IMR-90 (cell line): ENCODE results near the gene CDHR2. TPM values are rescaled to one million over a fixed set of nuclear protein-coding genes. Genes with fewer than 3 reads are reported as not detected.

Experiments
- ATAC-seq: fragments of 200-7000 bp; cut with Tn5 transposase; 2 replicates; pipeline ENCODE4 v1.9.1; 2020; ENCODE audit warnings: low read depth, mild to moderate bottlenecking, moderate library complexity
- BruUV-seq: library from RNA; stranded (reverse); fragments of 400-500 nt; replicated peaks from 2 replicates; lab custom pipeline; 2021; lab: Mats Ljungman, UMichigan
- CTCF ChIA-PET: fragments of 300-600 bp; formaldehyde crosslinking; extraction: SDS; loops from one replicate; lab custom pipeline; 2021; ENCODE audit warnings: antibody characterized with exemption; lab: Yijun Ruan, JAX
- POLR2A ChIA-PET: fragments of 300-600 bp; sonication (Branson Sonifier 250); formaldehyde crosslinking; loops from one replicate; lab custom pipeline; 2022; ENCODE audit warnings: antibody characterized with exemption; ENCODE audit not compliant: unreplicated experiment; lab: Charles Lee
- DNase-seq: peaks from one replicate; pipeline ENCODE4 v3.0.0; 2013
- H2AFZ ChIP-seq: replicated peaks from 2 replicates; pipeline ENCODE3; 2013; ENCODE audit warnings: low read length, mild to moderate bottlenecking; ENCODE audit not compliant: poor library complexity
- H2AK5ac ChIP-seq: 2 replicates; pipeline ENCODE4 v1.6.1; 2013; ENCODE audit warnings: low read depth, low read length, inconsistent platforms
- H2AK9ac ChIP-seq: replicated peaks from 2 replicates; pipeline ENCODE3; 2013; ENCODE audit warnings: mild to moderate bottlenecking, low read depth, low read length, moderate library complexity; ENCODE audit not compliant: poor library complexity
- H2BK120ac ChIP-seq: 2 replicates; pipeline ENCODE4 v1.6.1; 2013; ENCODE audit warnings: low read depth, low read length, inconsistent platforms
- H2BK15ac ChIP-seq: 3 replicates; pipeline ENCODE4 v1.6.1; 2013; ENCODE audit warnings: low read depth, low read length, inconsistent platforms
- H2BK20ac ChIP-seq: 2 replicates; pipeline ENCODE4 v1.6.1; 2013; ENCODE audit warnings: low read depth, mild to moderate bottlenecking, inconsistent platforms, low read length, moderate library complexity
- H2BK5ac ChIP-seq: 2 replicates; pipeline ENCODE4 v1.6.1; 2013; ENCODE audit warnings: mild to moderate bottlenecking, low read depth, low read length, inconsistent platforms; ENCODE audit not compliant: poor library complexity, severe bottlenecking
- H3K14ac ChIP-seq: replicated peaks from 2 replicates; pipeline ENCODE4 v1.6.1; 2013; ENCODE audit warnings: low read depth, low read length, inconsistent platforms
- H3K18ac ChIP-seq: 2 replicates; pipeline ENCODE4 v1.6.1; 2013; ENCODE audit warnings: low read depth, low read length, control low read depth
- H3K23ac ChIP-seq: 2 replicates; pipeline ENCODE4 v1.6.1; 2013; ENCODE audit warnings: low read depth, low read length, inconsistent platforms
- H3K27ac ChIP-seq: 2 replicates; pipeline ENCODE4 v1.5.1; 2013; ENCODE audit warnings: mild to moderate bottlenecking, control low read depth, low read length; ENCODE audit not compliant: insufficient read depth
- H3K27me3 ChIP-seq: 2 replicates; pipeline ENCODE4 v1.6.1; 2013; ENCODE audit warnings: low read length; ENCODE audit not compliant: control insufficient read depth, insufficient read depth
- H3K36me3 ChIP-seq: 2 replicates; pipeline ENCODE4 v1.6.1; 2013; ENCODE audit warnings: low read length, mixed read lengths; ENCODE audit not compliant: control insufficient read depth, insufficient read depth
- H3K4ac ChIP-seq: 2 replicates; pipeline ENCODE4 v1.6.1; 2013; ENCODE audit warnings: low read depth, low read length, inconsistent platforms
- H3K4me1 ChIP-seq: 2 replicates; pipeline ENCODE4 v1.6.1; 2013; ENCODE audit warnings: low read length, mixed read lengths; ENCODE audit not compliant: control insufficient read depth, insufficient read depth
- H3K4me2 ChIP-seq: 2 replicates; pipeline ENCODE4 v1.6.1; 2013; ENCODE audit warnings: low read depth, mild to moderate bottlenecking, control low read depth, low read length, moderate library complexity
- H3K4me3 ChIP-seq: 2 replicates; pipeline ENCODE4 v1.5.1; 2013; ENCODE audit warnings: low read depth, mild to moderate bottlenecking, control low read depth, low read length, moderate library complexity; ENCODE audit not compliant: insufficient read depth
- H3K56ac ChIP-seq: 2 replicates; pipeline ENCODE4 v1.6.1; 2013; ENCODE audit warnings: low read length, inconsistent platforms; ENCODE audit not compliant: insufficient read depth; ENCODE audit errors: extremely low read depth
- H3K79me1 ChIP-seq, 2 experiments: 2 replicates each; pipeline ENCODE4 v1.6.1; 2013; ENCODE audit warnings: low read length in 2 of 2, inconsistent platforms in 1 of 2, low read depth in 1 of 2
- H3K9ac ChIP-seq: 2 replicates; pipeline ENCODE4 v1.6.1; 2013; ENCODE audit warnings: low read depth, low read length, control low read depth
- H3K9me1 ChIP-seq: 2 replicates; pipeline ENCODE4 v1.6.1; 2013; ENCODE audit warnings: low read length, inconsistent platforms; ENCODE audit not compliant: insufficient read depth
- H3K9me3 ChIP-seq: 2 replicates; pipeline ENCODE4 v1.6.1; 2013; ENCODE audit warnings: low read length; ENCODE audit not compliant: control insufficient read depth, insufficient read depth
- H4K20me1 ChIP-seq: 2 replicates; pipeline ENCODE4 v1.6.1; 2013; ENCODE audit warnings: low read length, inconsistent platforms; ENCODE audit not compliant: insufficient read depth
- H4K5ac ChIP-seq: 2 replicates; pipeline ENCODE4 v1.6.1; 2013; ENCODE audit warnings: mild to moderate bottlenecking, low read depth, low read length, control low read depth
- H4K8ac ChIP-seq, 2 experiments: 2 replicates each; pipeline ENCODE4 v1.6.1; 2013; ENCODE audit warnings: low read depth in 2 of 2, low read length in 2 of 2, control low read depth in 1 of 2, inconsistent platforms in 1 of 2
- H4K91ac ChIP-seq: 2 replicates; pipeline ENCODE4 v1.6.1; 2013; ENCODE audit warnings: low read depth, low read length, inconsistent platforms; ENCODE audit not compliant: insufficient read depth
- CEBPB ChIP-seq: IDR thresholded peaks from 2 replicates; pipeline ENCODE4 v1.6.1; 2012; ENCODE audit warnings: low read depth, low read length, improper control_type of control experiment
- CHD1 ChIP-seq: IDR thresholded peaks from 2 replicates; pipeline ENCODE4 v1.6.1; 2012; ENCODE audit warnings: low read depth, low read length, improper control_type of control experiment
- FOS ChIP-seq: fragments of 150-350 bp; IDR thresholded peaks from 2 replicates; pipeline ENCODE4 v1.6.1; 2016; ENCODE audit warnings: low read depth, low read length
- NFE2L2 ChIP-seq: fragments of 150-350 bp; IDR thresholded peaks from 2 replicates; pipeline ENCODE4 v1.6.1; 2016; ENCODE audit warnings: low read depth, mild to moderate bottlenecking, low read length
- POLR2A ChIP-seq: IDR thresholded peaks from 2 replicates; pipeline ENCODE4 v1.6.1; 2012; ENCODE audit warnings: mild to moderate bottlenecking, low read depth, low read length
- RAD21 ChIP-seq: IDR thresholded peaks from 2 replicates; pipeline ENCODE4 v1.6.1; 2012; ENCODE audit warnings: low read length, improper control_type of control experiment
- WGBS, 2 experiments: methylation state at CpG; one replicate each; pipeline versions ENCODE4 v1.1.5 to v1.1.7; 2013; ENCODE audit warnings: missing lambda C conversion rate in 2 of 2; ENCODE audit not compliant: insufficient read length in 1 of 2; ENCODE audit errors: extremely low coverage in 2 of 2; 5-methylcytosine and 5-hydroxymethylcytosine counted together
- dilution Hi-C: fragments of 300-500 bp; cut with HindIII; formaldehyde crosslinking; loops from one replicate; pipeline ENCODE4 v1.14.3; 2018; ENCODE audit warnings: low sequenced_read_pairs; ENCODE audit not compliant: unreplicated experiment
- in situ Hi-C: fragments of 300-500 bp; cut with MboI; formaldehyde crosslinking; loops from 3 replicates; pipeline ENCODE4 v1.14.3; 2019; ENCODE audit warnings: low sequenced_read_pairs, inconsistent platforms, mixed read lengths
- intact Hi-C: fragments of 100-400 bp; cut with micrococcal nuclease; formaldehyde crosslinking; loops from 2 replicates; pipeline ENCODE4 v1.10.0; 2022
- polyA plus RNA-seq, 3 experiments: library from polyadenylated mRNA; depleted of rRNA; stranded (reverse); fragments of >200 nt; gene quantifications; 2 replicates each; pipeline ENCODE4 v1.2.3, GENCODE V29; 2012; ENCODE audit warnings: low replicate concordance in 1 of 3
- total RNA-seq: library from RNA; depleted of rRNA; stranded (reverse); fragments of >200 nt; gene quantifications from 2 replicates; pipeline ENCODE4 v1.2.3, GENCODE V29; 2012

The CDHR2 gene
- total and polyA plus RNA-seq, 2 of the 4 experiments (the other 2 are of a cell fraction) = not detected

GRCh38 chr5:176639208-176639607 is 90.1 kb downstream of the CDHR2 start:
- no peak overlapping the region for H2BK5ac ChIP-seq
- no peaks in the 10 kb centered on the region for H3K79me1 ChIP-seq
- no peak overlapping the region for H2AFZ ChIP-seq
- H4K91ac ChIP-seq = no peak overlapping the region
- no peak overlapping the region for H3K4me2 ChIP-seq
- H3K9me1 ChIP-seq = no peaks in the 10 kb centered on the region
- CTCF ChIA-PET = interaction anchor here (1.2 kb wide), 1 partner anchor 66 kb away, joined by 3 read pairs; no protein-coding TSS in a partner anchor
- H3K27ac ChIP-seq = no peak overlapping the region
- H2AK9ac ChIP-seq = no peak overlapping the region
- H2BK20ac ChIP-seq = no peak overlapping the region
- H2AK5ac ChIP-seq = no peak overlapping the region
- H3K4me1 ChIP-seq = no peaks in the 10 kb centered on the region; the same call in 1 of the 2 replicates
- TF ChIP-seq POLR2A (no peak), CEBPB (no peak), CHD1 (no peak), FOS (no peak), RAD21 (no peak), NFE2L2 (no peak)
- no peak overlapping the region for H3K14ac ChIP-seq
- H3K27me3 ChIP-seq = peaks cover 50% of the 10 kb centered on the region
- dilution Hi-C loops = no loop called here
- no peaks in the 10 kb centered on the region for H4K20me1 ChIP-seq
- WGBS, 2 experiments = no CpG with 5 or more reads among the region's 4 CpGs
- H2BK120ac ChIP-seq = no peak overlapping the region
- H3K9me3 ChIP-seq = peaks cover 5% of the 10 kb centered on the region
- H4K8ac ChIP-seq = no peak overlapping the region
- POLR2A ChIA-PET = no interaction called here
- no peak for DNase-seq
- H3K4me3 ChIP-seq = no peak overlapping the region
- no peak overlapping the region for H2BK15ac ChIP-seq
- H3K36me3 ChIP-seq = no peaks in the 10 kb centered on the region
- BruUV-seq = no TSS peak
- ATAC-seq = no peak
- no peak overlapping the region for H3K18ac ChIP-seq
- no peak overlapping the region for H3K23ac ChIP-seq
- no peak overlapping the region for H3K56ac ChIP-seq
- no peak overlapping the region for H4K5ac ChIP-seq
- no peak overlapping the region for H3K4ac ChIP-seq
- in situ Hi-C loops = no loop called here
- intact Hi-C loops = no loop called here
- H3K9ac ChIP-seq = no peak overlapping the region
